Activated gamma-delta T cell treated with anti-CD3 and anti-CD28 coated beads, Interleukin-2, amount 50 U/mL, for 16 hours (primary cell): ENCODE results near the gene PALLD.

Source experiments
- DNase-seq: peaks from one replicate; pipeline ENCODE4 v3.0.0-alpha.2; 2020; ENCODE audit warnings: low read depth

The PALLD gene

DNA sequence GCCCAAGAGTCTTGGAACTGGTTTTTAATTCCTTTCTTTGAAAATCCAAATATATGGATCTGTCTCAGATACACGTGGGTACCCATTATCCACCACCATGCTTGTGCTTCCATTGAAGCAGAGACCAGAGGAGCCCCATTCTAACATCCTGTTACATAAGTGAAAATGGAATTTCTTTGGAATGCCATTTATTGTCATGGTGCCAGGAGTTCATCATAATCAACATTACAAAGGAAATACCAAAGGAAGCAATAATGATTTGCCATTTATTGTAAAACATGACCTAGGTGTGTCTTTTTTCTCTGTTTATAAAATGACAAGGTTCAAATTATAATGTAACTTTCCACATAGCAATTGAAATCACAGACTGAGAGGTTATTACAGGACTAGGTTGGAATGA, 61.7 kb downstream of the PALLD start:
- no peak for DNase-seq

DNA sequence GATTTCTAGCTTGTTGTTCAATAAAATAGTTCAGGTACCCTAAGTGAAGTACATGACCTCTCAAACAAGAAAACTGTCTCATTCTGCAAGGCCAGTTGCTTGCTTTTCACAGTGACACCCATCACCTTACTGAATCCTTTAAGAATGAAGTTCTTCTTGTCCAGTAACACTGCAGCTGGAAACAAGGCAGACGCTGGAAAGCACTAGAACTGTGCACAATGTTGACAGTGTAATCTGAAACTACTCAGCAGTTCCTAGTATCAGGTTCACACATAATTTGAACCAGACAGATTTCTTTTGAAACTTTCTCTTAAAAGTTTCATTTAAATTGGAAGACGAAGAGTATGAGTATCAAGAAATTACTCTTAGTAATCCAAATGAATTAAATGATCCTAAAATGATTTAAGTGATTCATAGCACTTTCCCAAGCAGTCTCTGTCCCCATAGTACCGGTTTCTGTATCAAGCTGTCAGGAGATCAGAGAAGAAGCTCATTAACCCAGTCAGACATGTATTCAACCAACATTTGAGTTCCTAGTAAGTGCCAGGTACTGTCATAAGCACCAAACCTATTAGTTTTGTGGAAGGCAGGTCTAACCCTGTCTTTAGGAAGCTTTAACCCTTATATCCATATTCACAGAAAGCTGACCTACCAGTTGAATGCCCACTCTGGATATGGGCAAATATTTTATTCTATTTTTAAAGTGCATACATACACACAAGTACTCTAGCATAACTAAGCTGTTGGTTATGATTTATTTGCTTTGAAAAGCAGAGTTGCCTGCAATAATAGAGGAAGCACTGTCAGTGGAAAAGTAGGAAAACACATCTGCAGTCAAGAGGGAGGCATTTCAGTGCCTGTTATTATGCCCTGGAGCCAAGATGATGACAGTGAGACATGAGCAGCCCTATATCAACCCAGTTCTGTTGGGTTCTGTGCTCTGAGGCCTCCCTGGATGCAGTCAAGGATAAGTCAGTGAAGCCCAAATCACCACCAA, 63.6 kb downstream of the PALLD start:
- no peak for DNase-seq

DNA sequence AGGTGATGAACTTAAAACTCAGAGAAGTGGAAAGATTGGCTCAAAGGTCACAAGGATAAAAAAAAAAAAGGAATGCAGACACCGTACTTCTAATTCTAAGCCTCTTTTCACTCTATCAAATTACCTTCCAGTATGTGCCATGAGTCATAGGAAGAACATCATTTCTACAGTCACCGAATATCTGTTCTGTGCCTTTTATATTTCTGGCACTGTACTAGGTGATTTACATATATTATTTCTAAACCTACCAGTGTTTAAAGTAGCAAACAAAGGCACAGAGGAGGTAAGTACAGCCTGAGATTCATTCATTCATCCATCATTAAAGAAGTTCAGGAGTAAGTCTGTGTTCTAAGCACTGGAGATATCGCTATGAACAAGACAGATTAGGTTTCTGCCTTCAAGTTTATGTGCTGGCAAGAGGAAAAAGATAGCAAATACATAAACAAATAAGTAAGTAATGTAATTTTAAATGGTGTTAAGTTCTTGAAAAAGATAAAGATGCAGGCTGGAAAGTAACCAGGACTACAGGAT, 65.3 kb downstream of the PALLD start:
- DNase-seq, result no peak

DNA sequence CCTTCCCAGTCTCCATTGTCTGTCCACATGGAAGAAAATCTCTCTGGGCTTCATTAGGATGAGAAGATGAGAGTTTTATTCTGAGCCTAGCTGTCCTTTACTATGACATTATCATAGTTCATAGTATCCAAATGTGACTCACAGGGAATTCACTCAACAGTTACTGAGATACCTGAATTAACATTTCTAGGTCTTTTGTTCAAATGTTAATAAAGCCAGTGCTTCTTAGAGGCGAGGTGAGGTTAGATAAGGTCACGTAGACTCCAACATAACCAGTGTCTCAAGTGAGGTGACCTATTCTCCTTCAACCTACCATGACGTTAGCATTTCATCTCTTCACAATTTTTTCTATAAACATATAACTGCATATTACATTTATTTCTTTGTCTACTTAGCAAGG, 67.2 kb downstream of the PALLD start:
- no peak for DNase-seq

DNA sequence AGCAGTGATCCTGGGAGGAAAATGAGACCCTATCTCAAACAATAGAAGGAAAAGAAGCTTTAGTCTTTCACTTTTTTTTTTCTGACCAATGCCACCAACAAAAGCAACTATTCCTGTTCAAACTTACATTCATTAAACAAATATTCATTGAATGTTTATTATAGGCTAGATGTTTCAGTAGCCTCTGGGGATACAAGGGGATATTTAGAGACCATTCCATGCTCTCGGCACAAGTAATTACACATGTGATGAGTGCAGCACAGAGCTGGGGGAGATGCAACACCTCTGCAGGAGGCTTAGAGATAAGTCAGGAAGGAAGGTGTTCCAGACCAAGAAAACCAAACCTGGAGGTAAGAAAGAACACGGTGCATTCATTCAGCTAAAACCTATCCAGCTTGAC, 68.3 kb downstream of the PALLD start:
- no peak for DNase-seq

DNA sequence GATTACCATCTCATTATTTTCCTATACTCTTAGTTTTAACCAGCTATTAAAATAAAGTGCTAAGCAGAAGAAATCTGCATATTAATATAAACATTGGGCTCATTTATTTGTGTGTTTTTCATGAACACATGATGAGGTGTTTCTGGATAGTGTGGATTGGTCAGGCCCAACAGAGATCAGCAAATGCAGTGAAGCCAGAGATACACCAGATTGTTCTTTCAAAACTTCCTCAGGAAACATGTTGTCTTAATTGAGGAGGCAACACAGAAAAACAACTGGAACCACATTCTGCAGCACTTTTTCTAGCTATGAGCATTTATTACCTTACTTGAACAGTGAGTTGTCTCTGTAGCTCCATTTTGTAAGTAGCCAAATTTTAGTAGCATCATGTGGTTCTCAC, 69.9 kb downstream of the PALLD start:
- DNase-seq, result no peak

DNA sequence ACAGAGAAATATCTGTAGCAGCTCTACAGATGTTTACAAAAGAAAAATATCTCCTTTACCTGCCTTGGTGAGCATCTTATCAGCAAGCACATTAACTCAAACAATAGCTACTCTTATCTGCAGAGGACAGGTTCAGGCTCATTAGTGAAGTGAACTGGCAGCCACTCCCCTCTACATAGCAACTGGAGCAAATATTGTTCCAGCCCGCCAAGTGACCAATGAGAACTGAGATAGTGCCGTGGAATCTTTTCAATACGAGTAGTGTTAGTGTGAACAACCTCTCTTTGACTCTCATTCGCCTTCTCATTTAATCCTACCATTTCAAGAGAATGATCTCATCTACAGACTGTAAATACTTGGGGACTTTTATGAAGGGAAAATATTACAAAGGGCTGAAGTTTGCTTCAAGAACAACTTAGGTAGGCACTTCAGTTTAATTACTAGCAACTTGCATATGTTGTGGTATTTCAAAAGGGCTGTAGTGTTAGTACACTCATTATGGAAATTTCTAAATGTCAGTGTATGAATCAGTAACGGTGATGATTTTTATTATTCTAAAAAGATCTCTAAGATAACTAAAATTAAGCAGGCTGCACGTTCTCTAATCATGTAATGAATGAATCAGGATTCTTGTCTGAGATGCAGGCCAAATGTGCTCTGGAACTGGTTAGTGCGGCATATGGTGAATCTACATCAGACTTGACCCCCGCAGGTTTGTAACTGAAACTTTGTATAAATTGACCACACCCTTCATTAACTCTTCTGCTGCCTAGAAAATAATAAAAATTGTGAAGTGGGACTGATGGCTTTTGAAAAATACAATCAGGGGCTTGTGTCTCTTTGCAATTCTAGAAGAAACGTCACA, 72.4 kb downstream of the PALLD start:
- no peak for DNase-seq

DNA sequence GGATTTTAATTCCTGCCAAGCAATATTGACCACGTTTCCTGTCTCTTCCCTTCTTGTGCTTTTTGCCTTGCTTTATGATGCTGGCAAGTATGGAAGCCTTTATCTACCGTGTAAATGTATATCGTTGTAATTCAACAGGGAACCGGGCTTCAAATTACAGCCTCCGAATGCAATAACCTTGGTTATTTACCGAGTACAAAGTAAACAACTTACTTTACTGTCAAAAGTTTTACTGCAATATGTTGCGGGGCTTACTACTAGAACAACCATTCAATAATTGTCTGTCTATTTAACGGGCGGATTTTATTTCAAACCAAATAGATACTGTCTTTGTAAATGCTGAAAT, 73.1 kb downstream of the PALLD start:
- DNase-seq, result no peak

DNA sequence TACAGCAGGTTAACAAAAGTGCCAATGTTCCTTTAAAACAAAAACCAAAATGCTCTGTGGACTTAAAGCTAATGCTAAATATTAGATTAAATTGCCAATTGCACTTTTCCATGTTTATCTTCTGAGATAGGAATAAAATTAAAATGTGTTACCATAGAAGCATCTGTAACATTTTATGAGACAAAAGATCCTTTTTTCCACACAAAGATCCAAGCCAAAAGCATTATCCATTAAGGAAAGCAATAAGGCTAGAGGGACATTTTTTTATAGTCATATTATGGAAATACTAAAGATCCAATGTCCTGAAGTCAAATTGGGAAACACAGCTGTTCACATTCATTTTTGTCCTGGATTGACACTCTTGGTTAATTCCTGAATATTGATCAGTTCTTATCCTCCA, 73.6 kb downstream of the PALLD start:
- no peak for DNase-seq

DNA sequence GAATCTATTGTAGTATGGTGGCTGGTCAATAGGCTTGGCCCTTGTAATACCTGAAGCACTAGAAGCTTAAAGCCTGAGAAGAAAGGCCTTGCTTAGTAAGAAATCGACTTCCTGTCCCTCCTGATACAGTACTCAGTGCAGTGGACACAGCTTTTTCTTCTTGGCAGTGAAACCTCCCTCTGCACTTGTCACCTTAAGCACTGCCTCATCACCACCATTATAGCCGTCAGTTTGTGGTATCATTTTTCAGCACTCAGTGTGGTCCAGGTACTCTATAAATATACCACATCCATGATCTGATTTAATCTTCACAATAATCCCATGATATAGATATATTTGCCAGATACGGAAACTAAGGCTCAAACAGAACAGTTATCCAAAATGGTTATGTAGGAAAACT, 75.2 kb downstream of the PALLD start:
- DNase-seq, result no peak

DNA sequence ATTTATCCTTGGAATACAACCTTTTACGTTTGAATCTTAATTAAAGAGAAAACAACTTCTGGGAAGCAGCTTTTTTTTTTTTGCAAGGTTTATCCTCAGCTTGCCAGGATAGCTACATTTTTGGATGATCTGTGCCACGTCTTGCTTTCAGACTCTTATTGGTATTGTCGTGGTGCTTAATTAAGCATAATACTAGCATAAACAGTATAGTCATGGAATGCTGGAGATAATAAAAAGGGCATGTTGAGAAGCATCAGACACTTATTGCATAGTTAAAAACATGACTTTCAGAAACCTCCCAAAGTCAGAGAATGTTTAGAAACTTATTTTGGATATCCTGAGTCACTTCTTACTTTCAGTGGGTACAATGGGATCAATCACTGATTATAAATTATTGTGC, 77.0 kb downstream of the PALLD start:
- no peak for DNase-seq

DNA sequence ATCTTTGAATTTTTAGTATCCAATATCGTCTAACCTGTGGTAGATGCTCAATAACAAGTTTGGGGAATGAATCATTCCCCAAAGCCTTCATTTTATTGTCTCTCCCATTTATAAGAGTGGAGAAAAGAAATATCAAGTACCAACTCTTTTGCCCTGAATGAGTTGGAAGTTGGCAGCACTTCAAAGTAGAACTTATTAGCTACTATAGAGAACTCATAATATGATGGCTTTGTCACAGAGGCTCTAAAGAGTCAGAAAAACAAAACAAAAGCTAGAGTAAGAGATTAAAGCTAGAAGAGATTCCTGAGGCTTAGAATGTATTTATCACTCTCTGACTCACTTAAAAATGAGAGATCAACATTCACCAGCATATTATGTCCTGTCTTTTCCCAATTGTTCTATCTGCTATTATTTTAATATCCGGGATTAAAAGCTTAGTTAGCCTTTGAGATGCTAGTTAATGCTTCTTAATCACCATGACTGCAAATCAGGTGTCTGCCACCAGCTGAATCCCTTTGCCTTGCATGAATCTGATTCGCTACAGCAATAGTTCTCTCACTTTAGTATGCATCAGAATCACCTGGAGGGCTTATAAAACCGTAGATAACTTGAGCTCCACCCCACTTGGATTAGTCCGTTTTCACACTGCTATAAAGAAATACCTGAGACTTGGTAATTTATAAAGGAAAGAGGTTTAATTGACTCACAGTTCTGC, 77.9 kb downstream of the PALLD start:
- DNase-seq, result no peak

DNA sequence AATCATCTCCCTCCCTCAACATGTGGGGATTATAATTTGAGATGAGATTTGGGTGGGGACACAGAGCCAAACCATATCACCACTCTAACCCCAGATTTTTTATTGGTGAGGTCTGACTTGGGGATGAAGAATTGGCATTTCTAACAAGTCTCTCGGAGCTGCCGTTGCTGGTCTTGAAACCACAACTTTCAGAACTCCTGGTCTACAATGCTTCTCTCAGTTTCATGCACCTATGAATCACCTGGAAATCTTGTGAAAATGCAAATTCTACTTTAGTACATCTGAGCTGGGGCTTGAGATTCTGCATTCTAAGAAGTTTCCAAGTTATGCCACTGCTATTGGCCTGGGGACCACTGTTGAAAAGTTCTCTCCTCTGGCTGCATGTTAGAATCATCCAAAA, 78.6 kb downstream of the PALLD start:
- no peak for DNase-seq

DNA sequence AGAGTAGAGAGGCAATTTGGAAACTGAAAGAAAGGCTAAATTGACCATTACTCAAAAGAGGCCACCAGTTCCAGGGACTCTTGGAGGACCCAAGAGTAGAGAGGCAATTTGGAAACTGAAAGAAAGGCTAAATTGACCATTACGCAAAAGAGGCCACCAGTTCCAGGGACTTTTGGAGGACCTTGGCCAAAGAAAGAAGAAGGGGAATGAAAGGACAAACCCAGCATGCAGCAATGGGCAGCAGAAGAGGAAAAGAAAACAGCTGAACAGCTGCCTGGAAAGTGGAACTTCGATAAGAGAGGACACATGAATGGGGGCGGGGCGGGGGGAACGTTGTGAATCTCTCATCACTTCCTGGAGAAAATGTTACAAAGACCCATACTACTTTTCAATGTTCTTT, 80.8 kb downstream of the PALLD start:
- no peak for DNase-seq

DNA sequence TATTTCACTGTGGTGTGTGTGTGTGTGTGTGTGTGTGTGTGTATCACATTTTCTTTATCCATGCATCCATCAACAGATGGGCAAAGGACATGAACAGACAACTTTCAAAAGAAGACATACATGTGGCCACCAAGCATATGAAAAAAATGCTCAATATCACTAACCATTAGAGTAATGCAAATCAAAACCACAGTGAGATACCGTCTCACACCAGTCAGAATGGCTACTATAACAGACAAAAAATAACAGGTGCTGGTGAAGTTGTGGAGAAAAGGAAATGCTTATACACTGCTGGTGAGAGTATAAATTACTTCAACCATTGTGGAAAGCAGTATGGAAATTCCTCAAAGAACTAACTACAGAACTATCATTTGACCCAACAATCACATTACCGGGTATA, 83.4 kb downstream of the PALLD start:
- DNase-seq, result no peak

DNA sequence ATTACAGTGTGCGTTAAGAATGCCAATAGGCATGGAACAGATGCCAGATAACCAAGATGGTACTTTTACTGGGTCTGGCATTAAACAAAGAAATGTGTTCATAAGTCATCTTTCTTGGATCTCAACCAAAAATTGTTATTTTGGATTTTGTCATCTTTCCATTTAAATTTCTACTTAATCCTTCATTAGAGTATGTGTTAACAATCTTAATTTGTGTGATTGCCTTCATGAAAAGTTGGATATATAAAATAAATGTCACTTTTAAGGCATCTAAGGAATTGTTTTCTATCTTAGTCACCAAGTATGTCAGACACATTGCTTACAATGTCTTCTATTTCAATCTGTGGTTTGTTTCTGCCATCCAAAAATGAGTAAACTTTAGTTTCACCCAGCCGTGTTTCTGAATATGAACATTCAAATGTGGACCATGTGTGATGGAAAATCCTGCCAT, 87.5 kb downstream of the PALLD start:
- DNase-seq, result no peak

DNA sequence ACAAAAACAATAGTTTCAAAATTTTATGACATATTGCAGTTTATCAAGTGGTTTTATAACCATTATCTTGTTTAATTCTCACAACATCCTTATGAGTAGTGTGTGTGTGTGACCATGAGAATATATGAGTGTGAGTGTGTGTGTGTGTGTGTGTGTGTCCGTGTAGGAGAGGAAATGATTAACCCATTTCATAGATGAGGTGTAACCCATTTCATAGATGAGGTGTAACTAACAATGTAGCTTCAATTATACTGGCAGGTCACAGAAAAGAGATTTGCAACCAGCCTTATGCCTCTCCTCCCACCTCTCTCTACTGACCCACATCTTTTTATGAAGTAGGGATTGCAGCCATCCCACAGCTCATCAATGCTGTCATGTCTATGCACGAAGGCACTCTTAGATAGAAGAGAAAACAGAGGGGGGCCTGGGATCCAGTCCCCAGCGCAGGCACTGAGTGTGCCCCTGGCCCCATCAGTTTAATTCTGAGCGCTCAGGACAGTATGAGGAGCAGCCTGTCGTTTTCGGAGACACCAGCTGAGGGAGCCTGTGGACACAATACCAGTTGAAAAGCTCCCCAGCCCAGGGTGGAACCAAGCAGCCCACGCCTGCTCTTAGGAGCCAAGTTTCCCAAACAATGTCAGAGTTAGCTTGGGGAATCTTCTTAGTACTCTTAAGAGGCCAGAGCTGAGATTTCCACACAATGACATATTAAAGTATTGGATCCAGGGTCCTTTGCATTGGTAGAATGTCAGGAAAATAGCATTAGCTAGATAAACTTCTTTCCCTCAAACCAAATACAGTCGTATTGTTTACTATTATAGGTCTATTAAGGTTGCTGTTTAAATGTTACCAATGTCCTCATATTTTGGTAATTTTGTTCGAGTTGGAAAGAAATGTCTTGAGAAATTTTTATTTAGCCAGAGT, 88.6 kb downstream of the PALLD start:
- no peak for DNase-seq

DNA sequence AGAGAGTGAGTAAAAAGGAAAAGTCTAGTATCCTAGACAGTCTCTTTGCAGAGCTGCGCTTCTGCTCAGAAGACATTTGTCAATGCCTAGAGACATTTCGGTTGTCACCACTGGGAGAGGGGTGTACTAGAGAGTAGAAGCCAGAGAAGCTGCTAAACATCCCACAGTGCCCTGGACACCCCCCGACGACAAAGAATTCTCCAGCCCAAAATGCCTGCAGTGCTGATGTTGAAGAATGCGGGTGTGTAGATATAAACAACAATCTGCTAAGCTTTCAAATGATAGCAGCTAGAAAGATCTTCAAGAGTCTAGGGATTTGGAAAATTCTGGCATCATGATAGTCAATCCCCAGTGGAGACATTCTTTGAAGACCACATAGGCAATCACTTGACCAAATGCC, 90.1 kb downstream of the PALLD start:
- DNase-seq, result no peak

DNA sequence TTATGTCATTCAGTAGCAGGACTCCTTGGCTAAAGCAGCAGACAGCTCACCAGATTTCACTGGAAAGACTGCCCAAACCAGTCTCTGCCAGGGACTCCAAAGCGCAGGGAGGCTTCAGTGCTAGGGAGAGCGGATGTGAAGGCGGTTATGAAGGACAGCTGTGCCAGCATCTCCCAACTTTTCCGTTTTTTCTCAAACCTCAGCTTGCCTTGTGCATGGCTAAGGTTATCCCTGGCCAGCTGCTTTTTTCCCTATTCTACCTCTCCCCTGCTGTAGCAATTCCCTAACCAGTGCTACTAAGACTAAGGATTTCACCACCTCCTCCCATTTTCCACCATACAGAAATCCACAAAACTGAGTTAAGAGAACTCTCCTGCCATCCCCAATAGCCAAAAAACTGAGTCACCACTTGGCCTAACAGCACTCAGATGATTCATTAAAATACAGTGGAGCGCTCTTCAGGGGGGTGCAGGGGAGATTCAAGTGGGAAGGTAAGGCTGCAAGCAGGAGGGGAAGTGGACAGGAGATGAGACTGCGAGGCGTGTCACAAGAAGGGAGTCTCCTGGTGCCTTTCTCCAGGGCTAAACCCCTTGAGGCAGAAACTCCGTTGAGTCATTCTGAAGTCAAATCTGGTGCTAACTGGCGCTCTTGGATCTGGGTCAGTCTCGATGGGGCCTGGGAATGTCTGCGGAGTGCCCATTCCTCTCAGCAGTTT, 90.7 kb downstream of the PALLD start:
- no peak for DNase-seq

DNA sequence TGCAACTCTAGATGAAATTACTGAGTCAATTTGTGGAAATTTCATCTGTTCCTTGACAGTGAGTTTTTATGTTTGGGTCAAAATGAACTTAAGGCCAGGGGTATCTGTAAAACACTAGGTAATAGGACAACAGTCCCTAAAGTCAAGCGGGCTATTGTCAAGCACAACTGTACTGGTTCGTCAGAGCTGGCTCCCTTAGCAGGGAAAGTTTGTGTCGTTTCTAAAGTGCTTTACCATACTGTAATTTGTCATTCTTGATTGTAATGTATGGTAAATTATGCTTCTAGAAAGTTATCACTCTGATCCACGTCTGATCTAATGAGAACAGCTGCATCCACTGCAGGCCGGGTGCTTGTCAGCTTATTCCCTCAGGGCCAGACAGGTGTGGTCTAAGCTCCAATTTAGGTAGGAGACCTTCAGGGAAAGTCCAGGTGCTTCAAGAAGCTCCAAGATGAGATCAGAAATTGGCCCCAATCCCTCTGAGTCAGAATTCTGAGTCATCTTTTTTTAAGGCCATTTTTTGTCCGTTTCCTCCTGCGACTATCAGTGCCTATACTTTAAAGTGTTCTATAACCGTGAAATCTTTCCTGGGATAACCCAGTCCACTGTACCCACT, 92.2 kb downstream of the PALLD start:
- DNase-seq, result no peak
